DMS79 (cell line): Measurements from ENCODE around the gene TFAP2A.

Source experiments
- DNase-seq: peaks from one replicate; lab custom pipeline; 2025; lab: John Stamatoyannopoulos, UW

The TFAP2A gene

GRCh38 chr6:10414756-10415616 is at the start of gene TFAP2A:
TSS of gene TFAP2A (minus strand) at chr6:10415074. CDS start at chr6:10414991, 83 bp downstream.
- DNase-seq: no peak

GRCh38 chr6:10463491-10464481 is 48.9 kb upstream of the TFAP2A start:
- DNase-seq: no peak

GRCh38 chr6:10463040-10463439 is 48.2 kb upstream of the TFAP2A start:
- DNase-seq: no peak

GRCh38 chr6:10461850-10462249 is 47.0 kb upstream of the TFAP2A start:
- no peak for DNase-seq

- DNase-seq: no peak
Measured at GRCh38 chr6:10460096-10460495, 45.2 kb upstream of the TFAP2A start.

- DNase-seq: no peak
Measured at GRCh38 chr6:10458287-10458686, 43.4 kb upstream of the TFAP2A start.

- DNase-seq: no peak
Measured at GRCh38 chr6:10453596-10453995, 38.7 kb upstream of the TFAP2A start.

- DNase-seq: no peak
Measured at GRCh38 chr6:10451828-10452509, 37.1 kb upstream of the TFAP2A start.

GRCh38 chr6:10451394-10451793 is 36.5 kb upstream of the TFAP2A start:
- no peak for DNase-seq

GRCh38 chr6:10449751-10450150 is 34.9 kb upstream of the TFAP2A start:
- no peak for DNase-seq

GRCh38 chr6:10448096-10448495 is 33.2 kb upstream of the TFAP2A start:
- no peak for DNase-seq

GRCh38 chr6:10446548-10446947 is 31.7 kb upstream of the TFAP2A start:
- no peak for DNase-seq

GRCh38 chr6:10441655-10442009 is 26.8 kb upstream of the TFAP2A start:
- DNase-seq: no peak

GRCh38 chr6:10441004-10441654 is 26.3 kb upstream of the TFAP2A start:
- DNase-seq: no peak

- DNase-seq: no peak
Measured at GRCh38 chr6:10437891-10438290, 23.0 kb upstream of the TFAP2A start.

- DNase-seq: no peak
Measured at GRCh38 chr6:10434235-10434634, 19.4 kb upstream of the TFAP2A start.

- DNase-seq: no peak
Measured at GRCh38 chr6:10433322-10433721, 18.4 kb upstream of the TFAP2A start.

GRCh38 chr6:10431423-10432164 is 16.7 kb upstream of the TFAP2A start:
- DNase-seq: no peak

GRCh38 chr6:10429638-10430427 is 15.0 kb upstream of the TFAP2A start:
- no peak for DNase-seq

GRCh38 chr6:10426781-10427279 is 12.0 kb upstream of the TFAP2A start:
- no peak for DNase-seq
